ENCODE data around the gene GRID1.

The GRID1 gene

DNA sequence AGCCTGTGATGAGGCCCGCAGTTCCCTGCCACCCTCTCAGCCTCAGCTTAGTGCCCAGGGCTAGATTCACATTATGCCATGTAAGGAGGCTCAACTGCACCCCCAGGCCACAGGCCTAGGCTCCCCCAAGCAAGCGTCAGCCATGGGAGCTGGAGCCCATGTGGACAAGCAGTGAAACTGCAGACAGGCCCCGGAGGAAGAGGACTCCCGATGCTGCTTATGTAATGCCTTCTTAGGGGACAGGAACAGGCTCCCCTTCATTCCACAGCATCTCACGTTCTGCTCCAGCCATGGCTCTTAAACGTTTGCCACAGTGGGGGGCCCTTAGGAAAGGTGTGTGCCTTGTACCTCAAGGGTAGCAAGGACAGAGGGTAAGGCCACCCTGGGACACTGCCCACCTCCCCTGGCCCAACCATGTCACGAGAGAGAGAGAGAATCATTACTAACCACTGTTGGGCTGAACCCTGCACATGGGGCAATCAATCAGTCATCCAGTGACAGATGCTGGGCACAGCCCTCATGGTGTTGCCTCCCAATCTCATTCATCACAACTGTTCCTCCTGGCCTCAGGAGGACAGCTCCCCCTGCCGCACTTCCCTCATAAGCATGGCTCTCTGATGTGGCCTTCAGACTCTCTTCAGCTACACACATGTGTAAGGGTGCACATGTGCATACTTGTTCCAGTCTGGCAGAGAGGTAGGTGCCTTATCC lies 263.0 kb downstream of the GRID1 start:
- H3K4me2 ChIP-seq (ENCODE audit: low read length) = no peak overlapping the region
- H3K4me1 ChIP-seq (ENCODE audit: insufficient read depth, low read length, severe bottlenecking) = no peaks in the 10 kb centered on the region
- no peaks in the 10 kb centered on the region for H3K27me3 ChIP-seq (ENCODE audit: insufficient read depth, low read length)
- no peaks in the 10 kb centered on the region for H3K9me2 ChIP-seq (ENCODE audit: low read depth, low read length)
- no peaks in the 10 kb centered on the region for H4K20me1 ChIP-seq (ENCODE audit: insufficient read depth, low read length)
- H3K4me3 ChIP-seq (ENCODE audit: low read depth, low read length, poor library complexity, severe bottlenecking) = no peak overlapping the region
- H3K9ac ChIP-seq (ENCODE audit: low read length) = no peak overlapping the region
- H3K9me3 ChIP-seq (ENCODE audit: low read length) = no peaks in the 10 kb centered on the region
- no peak overlapping the region for H2AFZ ChIP-seq (ENCODE audit: low read length)
- H3K79me2 ChIP-seq (ENCODE audit: insufficient read depth, low read length) = no peaks in the 10 kb centered on the region
- H3K27ac ChIP-seq (ENCODE audit: low read depth, low read length, poor library complexity, severe bottlenecking) = no peak overlapping the region
- no peaks in the 10 kb centered on the region for H3K36me3 ChIP-seq (ENCODE audit: insufficient read depth, low read length)
- H3F3A ChIP-seq (ENCODE audit: insufficient read depth, low read length) = no peaks in the 10 kb centered on the region
- TF ChIP-seq EZH2 (IDR thresholded peaks at IDR 0.05; ENCODE audit: borderline replicate concordance, low read length) = no peak
- TF ChIP-seq, protein P1, sequence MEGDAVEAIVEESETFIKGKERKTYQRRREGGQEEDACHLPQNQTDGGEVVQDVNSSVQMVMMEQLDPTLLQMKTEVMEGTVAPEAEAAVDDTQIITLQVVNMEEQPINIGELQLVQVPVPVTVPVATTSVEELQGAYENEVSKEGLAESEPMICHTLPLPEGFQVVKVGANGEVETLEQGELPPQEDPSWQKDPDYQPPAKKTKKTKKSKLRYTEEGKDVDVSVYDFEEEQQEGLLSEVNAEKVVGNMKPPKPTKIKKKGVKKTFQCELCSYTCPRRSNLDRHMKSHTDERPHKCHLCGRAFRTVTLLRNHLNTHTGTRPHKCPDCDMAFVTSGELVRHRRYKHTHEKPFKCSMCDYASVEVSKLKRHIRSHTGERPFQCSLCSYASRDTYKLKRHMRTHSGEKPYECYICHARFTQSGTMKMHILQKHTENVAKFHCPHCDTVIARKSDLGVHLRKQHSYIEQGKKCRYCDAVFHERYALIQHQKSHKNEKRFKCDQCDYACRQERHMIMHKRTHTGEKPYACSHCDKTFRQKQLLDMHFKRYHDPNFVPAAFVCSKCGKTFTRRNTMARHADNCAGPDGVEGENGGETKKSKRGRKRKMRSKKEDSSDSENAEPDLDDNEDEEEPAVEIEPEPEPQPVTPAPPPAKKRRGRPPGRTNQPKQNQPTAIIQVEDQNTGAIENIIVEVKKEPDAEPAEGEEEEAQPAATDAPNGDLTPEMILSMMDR (IDR thresholded peaks at IDR 0.05; ENCODE audit: low read length) = no peak

DNA sequence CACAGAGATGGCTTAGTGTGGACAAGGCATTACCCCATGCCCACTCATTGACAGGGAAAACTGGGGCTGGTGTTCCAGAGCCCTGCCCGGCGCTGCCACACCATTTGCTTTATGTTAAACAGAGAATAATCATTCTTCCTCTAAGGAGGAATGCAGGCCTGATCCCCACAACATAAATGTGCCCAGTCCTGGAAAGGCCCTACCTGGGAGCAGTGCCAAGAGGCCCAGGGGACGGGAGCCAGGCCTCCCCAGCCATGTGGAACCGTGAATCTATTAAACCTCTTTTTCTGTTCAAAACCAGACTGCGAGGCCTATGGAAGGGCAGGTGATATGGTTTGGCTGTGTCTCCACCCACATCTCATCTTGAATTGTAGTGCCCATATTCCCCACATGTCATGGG lies 264.1 kb downstream of the GRID1 start:
- Histone ChIP-seq H3K9me3 (ENCODE audit: low read length) (no peaks in the 10 kb centered on the region), H3K4me2 (ENCODE audit: low read length) (no peak overlapping the region), H3K79me2 (ENCODE audit: insufficient read depth, low read length) (no peaks in the 10 kb centered on the region), H3F3A (ENCODE audit: insufficient read depth, low read length) (no peaks in the 10 kb centered on the region), H3K9me2 (ENCODE audit: low read depth, low read length) (no peaks in the 10 kb centered on the region), H2AFZ (ENCODE audit: low read length) (no peak overlapping the region), H3K9ac (ENCODE audit: low read length) (no peak overlapping the region), H3K36me3 (ENCODE audit: insufficient read depth, low read length) (no peaks in the 10 kb centered on the region), H3K4me1 (ENCODE audit: insufficient read depth, low read length, severe bottlenecking) (no peaks in the 10 kb centered on the region), H3K27ac (ENCODE audit: low read depth, low read length, poor library complexity, severe bottlenecking) (no peak overlapping the region), H3K27me3 (ENCODE audit: insufficient read depth, low read length) (no peaks in the 10 kb centered on the region), H4K20me1 (ENCODE audit: insufficient read depth, low read length) (no peaks in the 10 kb centered on the region), H3K4me3 (ENCODE audit: low read depth, low read length, poor library complexity, severe bottlenecking) (no peak overlapping the region)
- TF ChIP-seq EZH2 (IDR thresholded peaks at IDR 0.05; ENCODE audit: borderline replicate concordance, low read length) = no peak
- TF ChIP-seq, protein P1 (IDR thresholded peaks at IDR 0.05; ENCODE audit: low read length) = no peak

DNA sequence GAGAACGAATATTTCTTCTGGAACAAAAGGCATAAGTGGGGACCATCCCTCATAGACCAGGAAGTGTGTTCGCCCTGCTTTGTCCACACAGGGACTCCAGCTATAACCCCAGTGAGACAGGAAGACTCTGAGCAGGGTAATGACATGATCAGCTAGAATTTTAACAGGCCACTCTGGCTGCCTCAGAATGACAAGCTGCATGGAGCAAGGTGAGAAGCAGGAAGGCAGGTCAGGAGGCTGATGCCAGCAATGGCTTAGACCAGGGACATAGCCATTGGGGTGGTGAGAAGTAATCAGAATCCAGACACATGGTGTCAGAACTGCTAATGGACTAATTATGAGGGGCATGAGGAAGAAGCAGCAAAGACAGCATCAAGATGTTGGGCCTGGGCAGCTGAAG lies 264.6 kb downstream of the GRID1 start:
- H3K4me2 ChIP-seq (ENCODE audit: low read length) = no peak overlapping the region
- H2AFZ ChIP-seq (ENCODE audit: low read length) = no peak overlapping the region
- TF ChIP-seq, protein P1 (IDR thresholded peaks at IDR 0.05; ENCODE audit: low read length) = no peak
- no peak for TF ChIP-seq EZH2 (IDR thresholded peaks at IDR 0.05; ENCODE audit: borderline replicate concordance, low read length)
- no peak overlapping the region for H3K9ac ChIP-seq (ENCODE audit: low read length)
- H3K36me3 ChIP-seq (ENCODE audit: insufficient read depth, low read length) = no peaks in the 10 kb centered on the region
- no peaks in the 10 kb centered on the region for H3K9me2 ChIP-seq (ENCODE audit: low read depth, low read length)
- no peaks in the 10 kb centered on the region for H3K27me3 ChIP-seq (ENCODE audit: insufficient read depth, low read length)
- H3K4me1 ChIP-seq (ENCODE audit: insufficient read depth, low read length, severe bottlenecking) = no peaks in the 10 kb centered on the region
- no peaks in the 10 kb centered on the region for H4K20me1 ChIP-seq (ENCODE audit: insufficient read depth, low read length)
- no peaks in the 10 kb centered on the region for H3K9me3 ChIP-seq (ENCODE audit: low read length)
- H3K79me2 ChIP-seq (ENCODE audit: insufficient read depth, low read length) = no peaks in the 10 kb centered on the region
- no peak overlapping the region for H3K4me3 ChIP-seq (ENCODE audit: low read depth, low read length, poor library complexity, severe bottlenecking)
- no peaks in the 10 kb centered on the region for H3F3A ChIP-seq (ENCODE audit: insufficient read depth, low read length)
- H3K27ac ChIP-seq (ENCODE audit: low read depth, low read length, poor library complexity, severe bottlenecking) = no peak overlapping the region
